ENCODE measurements around the gene BRINP1.

Gene BRINP1

DNA sequence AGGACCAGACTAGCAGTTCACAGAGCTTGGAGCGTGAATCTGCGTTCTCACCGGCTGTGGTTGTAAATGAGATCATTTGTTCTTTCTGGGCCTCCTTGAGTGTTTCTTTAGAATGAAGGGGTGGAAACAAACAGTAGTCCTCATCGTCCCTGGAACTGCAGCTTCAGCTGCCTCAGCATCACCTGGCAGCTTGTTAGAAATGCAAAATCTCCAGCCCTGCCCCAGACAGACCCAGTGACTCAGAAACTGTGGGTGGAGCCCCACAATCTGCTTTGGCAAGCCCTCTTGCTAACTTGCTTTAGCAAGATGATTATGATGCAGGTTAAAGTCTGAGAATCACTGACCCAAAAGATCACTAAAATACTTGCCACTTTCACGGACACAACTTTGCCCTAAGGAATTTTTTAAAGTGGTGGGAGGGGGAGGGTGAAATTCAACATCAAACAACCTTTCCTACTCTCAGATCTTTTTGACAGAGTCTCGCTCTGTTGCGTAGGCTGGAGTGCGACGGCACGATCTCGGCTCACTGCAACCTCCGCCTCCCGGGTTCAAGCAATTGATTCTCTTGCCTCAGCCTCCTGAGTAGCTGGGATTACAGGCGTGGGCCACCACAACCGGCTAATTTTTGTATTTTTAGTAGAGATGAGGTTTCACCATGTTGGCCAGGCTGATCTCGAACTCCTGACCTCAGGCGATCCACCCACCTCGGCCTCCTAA, 86.0 kb downstream of the BRINP1 start:
- peak; percentile 45 for DNase-seq (ENCODE audit: low read depth)
- H3K4me3 ChIP-seq (ENCODE audit: control insufficient read depth, low read depth, low read length): no peak overlapping the region
- TF ChIP-seq CTCF (conservative IDR thresholded peaks at IDR 0.05; ENCODE audit: control insufficient read depth, insufficient read depth, low read depth, low read length): no peak

GRCh38 chr9:119282476-119283077, 86.7 kb downstream of the BRINP1 start:
- H3K4me3 ChIP-seq (ENCODE audit: control insufficient read depth, low read depth, low read length): no peak overlapping the region
- DNase-seq (ENCODE audit: low read depth): no peak
- TF ChIP-seq CTCF (conservative IDR thresholded peaks at IDR 0.05; ENCODE audit: control insufficient read depth, insufficient read depth, low read depth, low read length): no peak

DNA sequence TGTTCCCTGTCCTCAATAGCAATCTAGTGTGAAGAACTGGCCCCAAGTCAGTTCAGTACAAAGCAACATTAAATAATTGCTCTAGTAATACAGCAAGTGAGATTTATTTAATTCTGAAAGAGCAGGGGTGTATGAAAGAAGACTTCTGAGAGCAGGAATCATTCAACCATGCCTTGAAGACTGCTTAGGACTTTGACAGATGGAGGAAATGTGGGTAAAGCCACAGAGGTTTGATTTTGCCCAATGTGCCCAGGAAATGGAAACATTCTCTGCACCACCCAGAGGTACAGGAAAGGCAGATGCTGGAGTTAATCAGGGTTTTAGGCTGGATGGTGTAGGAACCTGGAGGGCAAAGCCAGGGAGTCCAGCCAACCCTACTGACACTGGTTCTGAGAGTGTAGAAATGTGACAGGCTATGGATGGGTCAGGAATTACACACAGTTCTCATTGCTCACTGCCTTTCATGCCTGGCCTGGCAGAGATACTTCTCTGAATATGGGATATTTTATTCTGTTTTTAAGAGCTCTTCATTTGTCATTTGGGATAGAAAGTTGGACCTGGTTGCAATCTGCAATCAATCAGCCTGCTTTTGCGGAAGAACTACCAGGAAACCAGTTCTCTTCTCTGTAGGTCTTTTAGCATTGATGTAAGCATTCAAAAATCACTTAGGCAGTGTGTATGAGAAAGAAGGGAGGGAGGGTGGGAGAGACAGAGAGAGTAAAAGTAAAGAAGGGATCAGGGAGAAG, 88.3 kb downstream of the BRINP1 start:
- H3K4me3 ChIP-seq (ENCODE audit: control insufficient read depth, low read depth, low read length): no peak overlapping the region
- DNase-seq (ENCODE audit: low read depth): no peak
- no peak for TF ChIP-seq CTCF (conservative IDR thresholded peaks at IDR 0.05; ENCODE audit: control insufficient read depth, insufficient read depth, low read depth, low read length)

DNA sequence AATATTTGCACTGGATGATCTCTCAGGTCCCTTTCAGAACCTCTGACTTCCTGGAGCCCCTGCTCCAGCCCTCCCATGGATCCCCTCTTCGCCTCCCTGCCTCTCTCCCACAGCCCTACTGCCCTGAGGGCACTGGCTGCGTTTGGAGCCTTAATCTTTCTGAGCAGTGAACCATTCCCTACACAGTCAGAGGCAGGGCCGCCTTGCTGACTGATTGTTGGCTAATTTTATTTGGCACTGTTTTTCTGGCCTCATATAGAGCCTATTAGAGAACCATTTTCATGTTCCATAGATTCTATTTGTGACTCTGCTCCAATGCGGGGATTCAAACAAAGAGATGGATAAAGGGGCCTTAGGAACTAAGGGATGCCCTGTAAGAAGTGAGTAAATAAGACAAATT, 91.1 kb downstream of the BRINP1 start:
- DNase-seq (ENCODE audit: low read depth): no peak
- no peak for TF ChIP-seq CTCF (conservative IDR thresholded peaks at IDR 0.05; ENCODE audit: control insufficient read depth, insufficient read depth, low read depth, low read length)
- H3K4me3 ChIP-seq (ENCODE audit: control insufficient read depth, low read depth, low read length): no peak overlapping the region

DNA sequence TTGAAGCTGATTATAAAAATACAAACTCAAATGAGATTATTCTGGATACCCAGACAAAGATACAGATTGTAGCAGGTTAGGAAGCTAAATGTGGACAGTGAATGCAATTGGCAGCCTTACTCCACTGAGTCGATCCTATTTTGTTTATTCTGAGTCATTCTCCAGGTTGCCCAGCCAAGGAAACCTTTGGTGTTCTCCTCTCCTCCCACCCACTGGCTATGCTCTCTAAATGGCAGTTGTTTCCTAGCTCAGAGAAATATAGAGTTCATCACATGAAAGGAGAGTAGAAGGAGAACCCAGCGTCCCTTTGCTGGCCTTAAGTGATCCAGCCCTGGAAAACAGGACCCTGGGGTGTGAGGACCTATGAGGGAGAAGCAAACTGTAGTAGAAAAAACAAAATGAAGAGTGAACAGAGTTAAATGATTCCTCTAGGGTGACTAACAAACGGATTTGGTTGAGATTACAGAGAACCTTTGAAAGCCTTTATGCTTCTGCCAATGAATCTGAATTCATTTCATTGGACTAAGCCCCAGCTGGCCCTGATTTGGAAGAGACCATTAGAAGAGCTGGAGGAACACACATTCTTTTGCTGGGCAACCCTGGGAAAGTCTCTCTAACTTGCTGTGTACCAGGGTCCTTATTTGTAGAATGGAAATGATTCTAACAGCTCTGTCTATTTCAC, 95.1 kb downstream of the BRINP1 start:
- peak; percentile 3 for DNase-seq (ENCODE audit: low read depth)
- no peak for TF ChIP-seq CTCF (conservative IDR thresholded peaks at IDR 0.05; ENCODE audit: control insufficient read depth, insufficient read depth, low read depth, low read length)

GRCh38 chr9:119273325-119273904, 95.8 kb downstream of the BRINP1 start:
- no peak overlapping the region for H3K4me3 ChIP-seq (ENCODE audit: control insufficient read depth, low read depth, low read length)
- no peak for DNase-seq (ENCODE audit: low read depth)
- TF ChIP-seq CTCF (conservative IDR thresholded peaks at IDR 0.05; ENCODE audit: control insufficient read depth, insufficient read depth, low read depth, low read length): no peak

More for the DNA sequence above, 95.1 kb downstream of the BRINP1 start:
- H3K4me3 ChIP-seq (ENCODE audit: control insufficient read depth, low read depth, low read length): no peak overlapping the region

Data from fibroblast of mammary gland (primary cell).